Right lobe of liver (tissue), 4 donors: Measurements from ENCODE around the gene UNC5B.

Experiments
- CTCF ChIP-seq, 4 donors: fragments of 200-600 bp in 3 of 4; fragments of 450-650 bp in 1 of 4; IDR thresholded peaks; one replicate each; pipeline versions ENCODE4 v1.5.1 to v1.8.0; 2016 to 2022; ENCODE audit warnings: antibody characterized with exemption in 4 of 4, mild to moderate bottlenecking in 2 of 4
- POLR2A ChIP-seq: fragments of 450-650 bp; IDR thresholded peaks from one replicate; pipeline ENCODE4 v1.6.1; 2017; ENCODE audit warnings: antibody characterized with exemption, mild to moderate bottlenecking
- donor health status: DM: no; HTN: no; CAD: no.
- donor health status: DM: no; HTN: no; CAD: no.
- donor health status: DM: no; HTN: yes; CAD: no.

GRCh38 chr10:71214641-71215559 lies 2.5 kb downstream of the UNC5B start:
- no peak for TF ChIP-seq CTCF (IDR thresholded peaks at IDR 0.05)
- no peak for TF ChIP-seq POLR2A
